Measurements from ENCODE around the gene ZNF540. TPM values are rescaled to one million over a fixed set of nuclear protein-coding genes. Genes with fewer than 3 reads are reported as not detected.

Gene ZNF540
- total and polyA plus RNA-seq, 2 of the 8 experiments (the other 6 are each of a cell fraction or from before 2014, with no cell fraction given) = 0.15 to 0.17 TPM

GRCh38 chr19:37655689-37656371 is 61.2 kb downstream of the ZNF540 start (continued):
- TF ChIP-seq HDAC2 (IDR thresholded peaks at IDR 0.05; ENCODE audit: borderline replicate concordance in 1 of 2, low read depth in 2 of 2, low read length in 2 of 2) (no peak; a peak in 1 of 4 replicates), ATF3 (IDR thresholded peaks at IDR 0.05; ENCODE audit: insufficient read depth, low read depth, low read length) (no peak), RBBP5 (IDR thresholded peaks at IDR 0.05; ENCODE audit: borderline replicate concordance, low read depth, low read length) (peak; percentile 42; the same call in 1 of the 2 replicates), CBX8 (IDR thresholded peaks at IDR 0.05; ENCODE audit: borderline replicate concordance, low read depth, low read length) (no peak), SAP30 (IDR thresholded peaks at IDR 0.05; ENCODE audit: insufficient read depth, insufficient replicate concordance, low read length) (no peak), KDM4A (IDR thresholded peaks at IDR 0.05; ENCODE audit: low read depth, low read length, severe bottlenecking) (peak; percentile 89), SRF (IDR thresholded peaks at IDR 0.05; ENCODE audit: low read depth, low read length) (no peak), CHD2 (IDR thresholded peaks at IDR 0.05; ENCODE audit: low read length) (peak; percentile 89), EZH2 (IDR thresholded peaks at IDR 0.05; ENCODE audit: low read depth, low read length, severe bottlenecking) (no peak), NANOG (IDR thresholded peaks at IDR 0.05; ENCODE audit: insufficient read depth, low read depth, low read length, poor library complexity, severe bottlenecking) (no peak), CHD1 (IDR thresholded peaks at IDR 0.05; ENCODE audit: low read depth, low read length) (no peak), POLR2AphosphoS5 (IDR thresholded peaks at IDR 0.05; ENCODE audit: low read depth, low read length) (no peak; the same call in 1 of the 2 replicates), TAF7 (optimal IDR thresholded peaks at IDR 0.05; ENCODE audit: borderline replicate concordance, low read depth, low read length) (no peak), SIRT6 (IDR thresholded peaks at IDR 0.05; ENCODE audit: low read length) (no peak), POU5F1 (IDR thresholded peaks at IDR 0.05; ENCODE audit: low read depth, low read length) (no peak), RFX5 (IDR thresholded peaks at IDR 0.05; ENCODE audit: borderline replicate concordance, low read depth, low read length) (no peak), EGR1 (IDR thresholded peaks at IDR 0.05; ENCODE audit: borderline replicate concordance, low read depth, low read length) (no peak), JUND (IDR thresholded peaks at IDR 0.05; ENCODE audit: low read length) (no peak), BRCA1 (IDR thresholded peaks at IDR 0.05; ENCODE audit: low read depth, low read length) (peak; percentile 73), BCL11A (IDR thresholded peaks at IDR 0.05; ENCODE audit: low read depth in 2 of 2, low read length in 2 of 2) (no peak), CTCF (IDR thresholded peaks at IDR 0.05; ENCODE audit: control extremely low read depth in 1 of 3, insufficient read depth in 1 of 3, low read depth in 1 of 3, low read length in 3 of 3) (no peak)

All from H1 (cell line).